ENCODE data around the gene LMAN2.

The LMAN2 gene

GRCh38 chr5:177347699-177348098 is 3.8 kb downstream of the LMAN2 start:
- no peak overlapping the region for H4K91ac ChIP-seq (ENCODE audit: low read length)
- no peak overlapping the region for H3K27ac ChIP-seq (ENCODE audit: low read length, poor library complexity, severe bottlenecking)
- H3K4ac ChIP-seq (ENCODE audit: low read depth in 1 of 2, low read length in 2 of 2), result no peak overlapping the region
- H3K14ac ChIP-seq (ENCODE audit: low read length in 2 of 2), result no peak overlapping the region
- H2AFZ ChIP-seq (ENCODE audit: low read depth, low read length), result no peak overlapping the region
- H2BK120ac ChIP-seq (ENCODE audit: low read depth, low read length), result no peak overlapping the region
- H3K4me3 ChIP-seq (ENCODE audit: insufficient read depth in 1 of 2, low read depth in 1 of 2, low read length in 2 of 2), result no peak overlapping the region
- peak overlapping the region; percentile 28 for H3K9ac ChIP-seq (ENCODE audit: low read length)
- H3K79me1 ChIP-seq (replicated peaks; ENCODE audit: low read length, poor library complexity, severe bottlenecking), result peaks cover 1% of the 10 kb centered on the region
- H3K36me3 ChIP-seq (ENCODE audit: control insufficient read depth in 1 of 2, insufficient read depth in 2 of 2, low read depth in 1 of 2, low read length in 2 of 2), result peaks cover 19 to 43% of the 10 kb centered on the region in 2 experiments
- no peak overlapping the region for H3K4me2 ChIP-seq (ENCODE audit: low read length, poor library complexity, severe bottlenecking)
- H2BK15ac ChIP-seq (ENCODE audit: low read depth, poor library complexity, severe bottlenecking), result no peak overlapping the region
- no peak overlapping the region for H2BK12ac ChIP-seq (ENCODE audit: low read length in 2 of 2)
- no peak overlapping the region for H4K8ac ChIP-seq (ENCODE audit: low read length)
- H3K23ac ChIP-seq (ENCODE audit: low read length in 2 of 2), result no peak overlapping the region
- H2AK5ac ChIP-seq (ENCODE audit: low read length, severe bottlenecking), result no peak overlapping the region
- H2BK5ac ChIP-seq (ENCODE audit: low read depth, low read length, poor library complexity, severe bottlenecking), result no peak overlapping the region
- 98% methylated on average over 4 of the region's 4 CpGs for WGBS
- H3K18ac ChIP-seq (ENCODE audit: low read depth in 1 of 2, low read length in 2 of 2), result no peak overlapping the region
- no peak for DNase-seq
- H3K9me3 ChIP-seq (ENCODE audit: control insufficient read depth, low read length), result no peaks in the 10 kb centered on the region
- no peaks in the 10 kb centered on the region for H3K27me3 ChIP-seq (ENCODE audit: control insufficient read depth in 1 of 2, insufficient read depth in 1 of 2, low read length in 2 of 2)
- peaks cover 19% of the 10 kb centered on the region for H3K4me1 ChIP-seq (ENCODE audit: control insufficient read depth, insufficient read depth, low read depth, low read length)

GRCh38 chr5:177346820-177347219 is 4.6 kb downstream of the LMAN2 start:
- Histone ChIP-seq H3K27me3 (ENCODE audit: control insufficient read depth in 1 of 2, insufficient read depth in 1 of 2, low read length in 2 of 2) (no peaks in the 10 kb centered on the region), H3K9ac (ENCODE audit: low read length) (peak overlapping the region; percentile 28), H3K4ac (ENCODE audit: low read depth in 1 of 2, low read length in 2 of 2) (no peak overlapping the region), H2BK5ac (ENCODE audit: low read depth, low read length, poor library complexity, severe bottlenecking) (no peak overlapping the region), H3K36me3 (ENCODE audit: control insufficient read depth in 1 of 2, insufficient read depth in 2 of 2, low read depth in 1 of 2, low read length in 2 of 2) (peaks cover 23 to 49% of the 10 kb centered on the region in 2 experiments), H4K8ac (ENCODE audit: low read length) (no peak overlapping the region), H3K4me1 (ENCODE audit: control insufficient read depth, insufficient read depth, low read depth, low read length) (peaks cover 15% of the 10 kb centered on the region), H3K9me3 (ENCODE audit: control insufficient read depth, low read length) (no peaks in the 10 kb centered on the region), H2BK120ac (ENCODE audit: low read depth, low read length) (no peak overlapping the region), H2BK15ac (ENCODE audit: low read depth, poor library complexity, severe bottlenecking) (no peak overlapping the region), H3K4me3 (ENCODE audit: insufficient read depth in 1 of 2, low read depth in 1 of 2, low read length in 2 of 2) (no peak overlapping the region), H2AFZ (ENCODE audit: low read depth, low read length) (no peak overlapping the region), H2AK5ac (ENCODE audit: low read length, severe bottlenecking) (no peak overlapping the region), H2BK12ac (ENCODE audit: low read length in 2 of 2) (no peak overlapping the region), H4K91ac (ENCODE audit: low read length) (no peak overlapping the region), H3K23ac (ENCODE audit: low read length in 2 of 2) (no peak overlapping the region), H3K4me2 (ENCODE audit: low read length, poor library complexity, severe bottlenecking) (no peak overlapping the region), H3K18ac (ENCODE audit: low read depth in 1 of 2, low read length in 2 of 2) (no peak overlapping the region), H3K14ac (ENCODE audit: low read length in 2 of 2) (no peak overlapping the region), H3K79me1 (replicated peaks; ENCODE audit: low read length, poor library complexity, severe bottlenecking) (peaks cover 4% of the 10 kb centered on the region), H3K27ac (ENCODE audit: low read length, poor library complexity, severe bottlenecking) (no peak overlapping the region)
- no peak for DNase-seq
- 81% methylated on average over 4 of the region's 4 CpGs for WGBS

- H3K9me3 ChIP-seq (ENCODE audit: control insufficient read depth, low read length), result no peaks in the 10 kb centered on the region
- no peak overlapping the region for H2BK5ac ChIP-seq (ENCODE audit: low read depth, low read length, poor library complexity, severe bottlenecking)
- H3K27me3 ChIP-seq (ENCODE audit: control insufficient read depth in 1 of 2, insufficient read depth in 1 of 2, low read length in 2 of 2), result no peaks in the 10 kb centered on the region
- H3K23ac ChIP-seq (ENCODE audit: low read length in 2 of 2), result no peak overlapping the region
- H2AK5ac ChIP-seq (ENCODE audit: low read length, severe bottlenecking), result no peak overlapping the region
- no peak overlapping the region for H3K27ac ChIP-seq (ENCODE audit: low read length, poor library complexity, severe bottlenecking)
- no peak overlapping the region for H3K4ac ChIP-seq (ENCODE audit: low read depth in 1 of 2, low read length in 2 of 2)
- DNase-seq, result no peak
- H2BK15ac ChIP-seq (ENCODE audit: low read depth, poor library complexity, severe bottlenecking), result no peak overlapping the region
- no peak overlapping the region for H2BK12ac ChIP-seq (ENCODE audit: low read length in 2 of 2)
- H3K4me2 ChIP-seq (ENCODE audit: low read length, poor library complexity, severe bottlenecking), result no peak overlapping the region
- no peak overlapping the region for H2BK120ac ChIP-seq (ENCODE audit: low read depth, low read length)
- no peak overlapping the region for H4K91ac ChIP-seq (ENCODE audit: low read length)
- H3K36me3 ChIP-seq (ENCODE audit: control insufficient read depth in 1 of 2, insufficient read depth in 2 of 2, low read depth in 1 of 2, low read length in 2 of 2), result peaks cover 23 to 52% of the 10 kb centered on the region in 2 experiments
- H3K9ac ChIP-seq (ENCODE audit: low read length), result no peak overlapping the region
- no peak overlapping the region for H3K18ac ChIP-seq (ENCODE audit: low read depth in 1 of 2, low read length in 2 of 2)
- no peak overlapping the region for H3K4me3 ChIP-seq (ENCODE audit: insufficient read depth in 1 of 2, low read depth in 1 of 2, low read length in 2 of 2)
- H3K79me1 ChIP-seq (replicated peaks; ENCODE audit: low read length, poor library complexity, severe bottlenecking), result peaks cover 6% of the 10 kb centered on the region
- WGBS, result 100% methylated on average over 2 of the region's 6 CpGs
- H2AFZ ChIP-seq (ENCODE audit: low read depth, low read length), result no peak overlapping the region
- peaks cover 10% of the 10 kb centered on the region for H3K4me1 ChIP-seq (ENCODE audit: control insufficient read depth, insufficient read depth, low read depth, low read length)
- H4K8ac ChIP-seq (ENCODE audit: low read length), result no peak overlapping the region
- H3K14ac ChIP-seq (ENCODE audit: low read length in 2 of 2), result no peak overlapping the region
Measured at GRCh38 chr5:177344891-177345290, 6.6 kb downstream of the LMAN2 start.

GRCh38 chr5:177343777-177344176 is 7.7 kb downstream of the LMAN2 start:
- Histone ChIP-seq H4K91ac (ENCODE audit: low read length) (no peak overlapping the region), H3K27me3 (ENCODE audit: control insufficient read depth in 1 of 2, insufficient read depth in 1 of 2, low read length in 2 of 2) (no peaks in the 10 kb centered on the region), H4K8ac (ENCODE audit: low read length) (no peak overlapping the region), H2BK15ac (ENCODE audit: low read depth, poor library complexity, severe bottlenecking) (no peak overlapping the region), H3K36me3 (ENCODE audit: control insufficient read depth in 1 of 2, insufficient read depth in 2 of 2, low read depth in 1 of 2, low read length in 2 of 2) (peaks cover 27 to 42% of the 10 kb centered on the region in 2 experiments), H2AFZ (ENCODE audit: low read depth, low read length) (no peak overlapping the region), H2BK120ac (ENCODE audit: low read depth, low read length) (no peak overlapping the region), H3K18ac (ENCODE audit: low read depth in 1 of 2, low read length in 2 of 2) (no peak overlapping the region), H2BK12ac (ENCODE audit: low read length in 2 of 2) (no peak overlapping the region), H3K4ac (ENCODE audit: low read depth in 1 of 2, low read length in 2 of 2) (no peak overlapping the region), H3K4me1 (ENCODE audit: control insufficient read depth, insufficient read depth, low read depth, low read length) (peaks cover 4% of the 10 kb centered on the region), H3K23ac (ENCODE audit: low read length in 2 of 2) (no peak overlapping the region), H3K9ac (ENCODE audit: low read length) (no peak overlapping the region), H3K79me1 (replicated peaks; ENCODE audit: low read length, poor library complexity, severe bottlenecking) (peaks cover 12% of the 10 kb centered on the region), H3K14ac (ENCODE audit: low read length in 2 of 2) (no peak overlapping the region), H3K4me3 (ENCODE audit: insufficient read depth in 1 of 2, low read depth in 1 of 2, low read length in 2 of 2) (no peak overlapping the region), H2BK5ac (ENCODE audit: low read depth, low read length, poor library complexity, severe bottlenecking) (no peak overlapping the region), H2AK5ac (ENCODE audit: low read length, severe bottlenecking) (no peak overlapping the region), H3K9me3 (ENCODE audit: control insufficient read depth, low read length) (no peaks in the 10 kb centered on the region), H3K27ac (ENCODE audit: low read length, poor library complexity, severe bottlenecking) (no peak overlapping the region), H3K4me2 (ENCODE audit: low read length, poor library complexity, severe bottlenecking) (no peak overlapping the region)
- no peak for DNase-seq
- WGBS, result 100% methylated on average over 6 of the region's 6 CpGs
